Right renal pelvis (tissue), 4 donors: Measurements from ENCODE around the gene NCDN. TPM values are rescaled to one million over a fixed set of nuclear protein-coding genes. Genes with fewer than 3 reads are reported as not detected.
A peak's percentile ranks its signal among the peaks of the same experiment; 100 is the strongest.

Experiments
- DNase-seq, 4 donors: peaks; one replicate each; pipeline ENCODE4 v3.0.0-alpha.2; 2013; ENCODE audit warnings: low read depth in 4 of 4, low spot score in 3 of 4, missing footprints in 1 of 4
- polyA plus RNA-seq, 4 donors: library from polyadenylated mRNA; unstranded; fragments of 120-200 nt; gene quantifications; one replicate each; pipeline ENCODE4 v1.2.1, GENCODE V29; 2013; ENCODE audit not compliant: insufficient read length in 4 of 4

NCDN gene
- polyA plus RNA-seq, 4 donors = 15.7 to 21.6 (median 17.5) TPM

DNA sequence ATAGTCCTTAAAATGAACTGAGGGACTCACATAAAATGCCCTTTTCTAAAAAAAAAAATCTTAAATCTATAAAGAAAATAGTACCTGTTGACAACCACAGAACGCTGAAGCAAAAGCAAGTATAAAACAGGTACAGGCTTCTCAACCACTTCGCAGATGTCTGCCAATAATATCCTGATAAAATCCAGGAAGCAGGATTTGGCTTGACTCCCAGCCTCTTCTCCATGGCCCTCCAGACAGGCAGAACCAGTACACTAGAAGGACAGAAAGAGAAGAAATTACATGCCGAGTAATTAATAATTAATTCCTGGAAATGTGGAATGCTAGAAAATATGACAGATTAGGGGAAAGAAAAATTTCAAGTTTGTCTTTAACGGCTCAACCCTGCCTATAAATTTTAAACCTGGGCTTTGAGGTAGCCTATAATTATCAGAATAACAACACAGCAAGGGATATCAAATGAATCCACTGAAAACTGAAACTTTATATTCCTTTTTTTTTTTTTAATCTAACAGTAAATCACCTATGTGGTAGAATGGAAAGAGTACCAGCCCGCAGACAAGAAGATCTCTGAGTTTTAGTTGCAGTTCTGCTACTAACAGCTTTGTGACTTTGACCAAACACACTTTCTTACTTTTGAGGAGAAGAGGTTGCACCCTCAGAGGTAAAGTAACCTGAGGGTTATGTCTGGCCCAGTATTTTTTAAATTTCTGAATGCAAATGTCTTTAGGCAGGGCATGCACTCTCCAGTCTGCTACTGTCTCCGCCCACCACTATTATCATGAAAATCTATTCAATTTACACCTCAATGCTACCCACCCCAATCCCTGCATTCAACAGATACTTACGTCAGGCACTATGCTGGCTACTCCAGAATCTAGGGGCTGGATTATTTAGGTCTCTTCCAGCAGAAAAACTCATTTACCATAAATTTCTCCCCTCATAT lies 3.1 kb upstream of the NCDN start:
- DNase-seq = no peak

DNA sequence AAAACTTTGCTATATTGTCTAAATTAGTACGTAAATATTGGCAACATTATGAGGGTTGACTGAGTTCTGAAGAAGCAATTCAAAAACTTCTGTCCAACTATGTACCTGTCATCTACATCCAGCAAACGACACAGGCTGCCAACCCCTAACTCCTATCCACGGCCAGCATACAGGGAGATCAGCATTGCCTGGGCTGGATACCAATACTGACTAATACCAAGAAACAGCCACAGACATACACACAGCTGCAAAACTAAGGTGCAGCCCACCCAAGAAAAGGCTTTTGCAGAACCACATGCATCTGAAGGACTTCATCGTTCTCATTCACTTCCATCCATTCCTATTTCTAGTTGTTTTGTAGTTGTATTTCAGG lies 2.4 kb upstream of the NCDN start:
- DNase-seq = no peak

DNA sequence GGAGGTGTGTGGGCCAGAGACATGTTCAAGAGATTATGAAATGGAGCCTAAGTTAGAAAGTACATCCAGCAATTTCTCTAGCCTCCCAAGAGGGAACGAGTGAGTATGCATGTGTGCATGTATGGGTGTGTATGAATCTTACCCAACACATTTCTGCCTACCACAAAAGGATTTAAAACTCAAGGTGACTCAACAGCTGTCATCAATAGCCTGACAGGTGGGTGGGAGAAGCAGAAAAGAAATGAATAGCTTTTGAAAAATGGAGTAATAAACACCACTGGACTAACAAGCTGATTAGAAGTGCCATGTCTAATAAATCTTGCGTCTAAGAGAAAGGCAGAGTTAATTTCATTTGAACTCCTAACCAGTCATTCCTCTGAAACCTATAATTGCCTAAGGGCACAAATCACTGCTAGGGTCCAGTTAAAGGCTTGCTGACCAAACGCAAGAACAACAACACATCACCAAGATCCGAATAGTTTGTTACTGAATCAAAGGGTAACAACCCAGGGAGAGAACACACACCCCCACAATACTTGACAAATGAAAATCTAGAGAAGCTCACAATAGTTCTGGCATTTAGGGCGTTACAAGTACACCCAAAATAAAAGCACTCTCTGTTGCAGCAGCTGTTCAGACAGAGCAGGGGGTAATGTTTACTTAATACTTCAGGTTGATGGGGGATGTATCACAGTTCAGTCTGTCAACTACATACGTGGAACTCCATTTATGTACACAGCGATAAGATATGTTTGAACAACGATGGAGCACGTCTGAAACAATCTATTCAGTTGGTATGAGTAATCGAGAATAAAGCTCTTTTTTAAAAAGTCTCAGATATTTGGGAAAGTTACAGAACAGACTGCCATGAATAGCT lies 1.8 kb upstream of the NCDN start:
- DNase-seq = no peak

DNA sequence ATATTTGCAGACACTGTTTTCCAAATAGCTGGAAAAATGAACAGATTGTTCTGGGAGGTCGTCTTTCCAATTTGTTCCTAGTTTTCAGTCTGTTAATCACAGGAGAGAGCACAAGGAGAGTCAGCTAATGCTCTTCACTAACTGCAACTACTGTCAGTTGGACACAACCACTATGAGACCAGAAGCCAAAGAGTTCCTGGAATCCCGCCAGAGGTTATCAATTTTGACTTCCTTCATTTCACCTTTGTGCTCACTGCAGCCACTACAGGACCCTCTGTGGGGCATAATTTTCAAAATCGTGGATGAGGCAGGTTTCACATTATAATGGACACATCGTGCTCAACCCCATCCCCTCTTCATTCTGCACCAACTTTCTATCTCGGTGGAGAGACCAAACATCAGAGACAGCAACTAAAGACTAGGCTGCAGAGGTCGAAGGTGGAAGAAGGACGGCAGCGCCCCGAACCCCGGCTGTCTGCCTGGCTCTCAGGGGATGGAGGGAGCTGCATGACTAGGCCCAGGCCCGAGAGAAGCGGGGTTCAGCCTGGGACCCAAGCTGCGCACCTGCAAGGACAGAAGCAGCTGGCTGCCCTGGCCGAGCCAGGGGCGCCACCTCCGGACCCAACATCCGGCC lies 998 bp upstream of the NCDN start:
- no peak for DNase-seq

DNA sequence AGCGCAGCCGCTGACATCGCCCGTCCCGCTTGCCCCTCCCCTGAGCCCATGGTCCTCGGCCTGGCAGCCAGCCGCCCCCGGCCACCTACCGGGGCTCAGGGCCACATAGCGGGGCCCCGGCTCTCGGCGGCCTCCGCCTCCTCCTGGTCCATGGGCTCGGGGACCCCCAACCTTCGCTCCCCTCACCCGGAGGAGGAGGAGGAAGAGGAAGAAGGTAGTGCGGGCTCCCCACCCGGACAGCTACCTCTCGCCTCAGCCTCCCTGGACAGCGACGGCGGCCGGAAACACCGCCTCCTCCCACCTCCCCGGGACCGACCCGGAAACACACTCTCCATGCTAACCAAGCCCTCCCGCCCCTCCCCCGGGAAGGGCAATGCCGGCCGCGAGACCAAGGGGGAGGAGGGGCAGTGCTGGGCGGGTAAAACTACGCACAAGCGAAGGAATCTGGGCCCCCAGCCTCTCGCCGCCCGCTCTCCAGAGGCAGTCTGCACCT lies 435 bp upstream of the NCDN start, which contains the start of gene KIAA0319L:
Gene KIAA0319L (minus strand): TSS at position 286 of the 493 bp plus-strand sequence. CDS start 2,912 bp downstream, outside the sequence.
- peak in 2 of 4 donors; percentile 81 to 99 for DNase-seq

DNA sequence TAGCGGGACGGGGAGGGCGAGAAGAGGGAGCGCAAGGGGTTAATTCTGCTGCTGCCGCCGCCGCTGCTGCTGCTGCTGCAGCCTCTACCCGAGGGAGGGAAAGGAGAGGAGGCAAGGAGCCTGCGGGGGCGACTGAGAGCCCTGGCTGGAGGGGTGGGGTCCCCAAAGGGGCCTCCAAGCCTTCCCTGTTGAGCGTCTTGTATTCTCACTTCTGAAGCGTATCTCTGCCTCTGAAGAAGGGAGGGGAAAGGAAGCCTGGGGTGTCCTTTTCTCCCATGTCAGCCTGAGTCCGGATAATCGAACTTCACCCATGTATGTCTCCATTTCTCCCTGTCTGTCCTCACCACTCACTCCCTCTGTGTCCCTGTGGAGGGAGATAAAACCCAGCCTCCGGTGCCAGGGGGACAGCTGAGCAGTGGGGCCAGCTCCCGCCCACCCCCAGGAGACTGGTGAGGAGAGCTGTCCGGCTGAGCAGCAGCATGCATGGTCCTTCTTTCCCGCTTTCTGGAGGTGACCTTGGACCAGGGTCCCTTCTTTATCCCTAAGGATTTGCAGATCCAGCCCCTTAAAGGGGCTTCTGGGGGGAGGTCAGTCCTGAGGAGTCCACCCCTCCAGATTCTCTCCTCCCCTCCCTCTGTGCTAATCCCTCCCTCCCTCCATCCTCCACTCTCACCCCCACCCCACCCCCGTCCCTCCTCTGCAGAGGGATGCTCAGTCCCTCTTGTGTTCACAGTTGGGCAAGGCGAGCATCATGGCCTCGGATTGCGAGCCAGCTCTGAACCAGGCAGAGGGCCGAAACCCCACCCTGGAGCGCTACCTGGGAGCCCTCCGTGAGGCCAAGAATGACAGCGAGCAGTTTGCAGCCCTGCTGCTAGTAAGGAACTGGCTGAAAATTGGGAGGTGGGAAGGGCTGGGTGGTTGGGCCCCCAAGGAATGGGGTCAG lies 1.0 kb downstream of the NCDN start:
- no peak for DNase-seq

DNA sequence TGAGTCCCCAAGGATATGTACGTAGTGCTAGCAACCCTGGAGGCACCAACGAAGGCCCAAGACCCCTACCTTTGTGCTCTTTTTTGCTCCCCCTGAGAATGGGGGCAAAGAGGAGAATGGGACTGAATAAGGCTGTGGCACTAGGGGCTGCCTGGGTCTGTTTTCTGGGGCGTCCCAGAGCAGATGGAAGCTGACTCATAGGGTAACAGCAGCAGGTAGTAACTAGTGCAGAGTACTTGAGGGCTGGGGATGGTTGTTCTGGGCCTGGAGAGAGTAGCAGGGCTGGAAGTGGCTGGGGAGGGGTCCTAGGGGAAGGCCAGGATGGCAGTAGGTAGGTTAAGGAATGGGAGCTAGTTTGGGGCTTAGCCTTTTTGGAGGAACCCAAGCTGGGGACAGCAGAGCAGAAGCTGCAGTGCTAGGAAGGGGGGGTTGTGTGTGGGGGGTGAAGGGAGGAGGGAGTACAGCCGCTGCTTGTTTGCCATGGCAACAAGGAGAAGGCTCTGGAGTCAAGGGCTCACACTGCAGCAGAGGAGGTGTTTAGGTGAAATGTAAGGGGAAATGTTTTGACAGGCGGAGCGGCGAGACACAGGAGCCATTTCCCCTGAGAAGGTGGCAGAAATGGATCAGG lies 1.8 kb downstream of the NCDN start:
- no peak for DNase-seq

DNA sequence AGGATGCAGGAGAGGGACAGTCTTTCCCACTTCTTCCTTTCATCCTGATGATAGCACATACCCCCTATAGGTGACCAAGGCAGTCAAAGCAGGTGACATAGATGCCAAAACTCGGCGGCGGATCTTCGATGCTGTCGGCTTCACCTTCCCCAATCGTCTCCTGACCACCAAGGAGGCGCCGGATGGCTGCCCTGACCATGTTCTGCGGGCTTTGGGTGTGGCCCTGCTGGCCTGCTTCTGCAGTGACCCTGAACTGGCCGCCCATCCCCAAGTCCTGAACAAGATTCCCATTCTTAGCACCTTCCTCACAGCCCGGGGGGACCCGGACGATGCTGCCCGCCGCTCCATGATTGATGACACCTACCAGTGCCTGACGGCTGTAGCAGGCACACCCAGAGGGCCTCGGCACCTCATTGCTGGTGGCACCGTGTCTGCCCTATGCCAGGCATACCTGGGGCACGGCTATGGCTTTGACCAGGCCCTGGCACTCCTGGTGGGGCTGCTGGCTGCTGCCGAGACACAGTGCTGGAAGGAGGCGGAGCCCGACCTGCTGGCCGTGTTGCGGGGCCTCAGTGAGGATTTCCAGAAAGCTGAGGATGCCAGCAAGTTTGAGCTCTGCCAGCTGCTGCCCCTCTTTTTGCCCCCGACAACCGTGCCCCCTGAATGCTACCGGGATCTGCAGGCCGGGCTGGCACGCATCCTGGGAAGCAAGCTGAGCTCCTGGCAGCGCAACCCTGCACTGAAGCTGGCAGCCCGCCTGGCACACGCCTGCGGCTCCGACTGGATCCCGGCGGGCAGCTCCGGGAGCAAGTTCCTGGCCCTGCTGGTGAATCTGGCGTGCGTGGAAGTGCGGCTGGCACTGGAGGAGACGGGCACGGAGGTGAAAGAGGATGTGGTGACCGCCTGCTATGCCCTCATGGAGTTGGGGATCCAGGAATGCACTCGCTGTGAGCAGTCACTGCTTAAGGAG lies 2.9 kb downstream of the NCDN start:
- no peak for DNase-seq

DNA sequence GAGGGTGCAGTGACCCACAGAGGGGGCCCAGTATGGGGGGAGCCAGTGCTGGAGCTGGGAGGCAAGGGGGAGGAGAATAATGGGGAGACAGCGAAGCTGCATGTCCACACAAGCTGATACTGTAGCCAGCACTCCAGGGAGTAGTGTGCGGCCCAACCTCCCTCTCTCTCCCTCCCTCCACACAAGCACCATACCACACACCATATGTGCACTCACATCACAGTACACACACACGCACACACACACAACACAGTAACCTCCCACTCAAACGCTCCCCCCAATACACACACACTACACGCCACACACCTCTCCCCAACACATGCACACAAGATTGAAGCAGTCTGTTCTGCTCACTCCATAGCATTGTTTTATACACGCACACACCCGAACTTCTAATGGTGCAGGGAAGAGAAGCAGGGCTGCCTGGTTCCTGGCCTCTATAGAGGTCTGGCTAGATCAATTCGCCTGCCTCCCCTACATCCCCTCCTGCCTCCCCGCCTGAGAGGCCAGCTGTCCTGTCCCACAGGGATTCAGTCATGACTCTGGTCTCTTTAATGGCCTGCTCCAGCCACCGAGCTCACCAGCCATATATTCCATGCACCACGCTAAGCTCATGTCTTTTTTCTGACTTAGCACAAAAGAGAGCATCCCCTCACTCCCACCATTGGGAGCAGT lies 3.8 kb downstream of the NCDN start:
- DNase-seq = no peak

DNA sequence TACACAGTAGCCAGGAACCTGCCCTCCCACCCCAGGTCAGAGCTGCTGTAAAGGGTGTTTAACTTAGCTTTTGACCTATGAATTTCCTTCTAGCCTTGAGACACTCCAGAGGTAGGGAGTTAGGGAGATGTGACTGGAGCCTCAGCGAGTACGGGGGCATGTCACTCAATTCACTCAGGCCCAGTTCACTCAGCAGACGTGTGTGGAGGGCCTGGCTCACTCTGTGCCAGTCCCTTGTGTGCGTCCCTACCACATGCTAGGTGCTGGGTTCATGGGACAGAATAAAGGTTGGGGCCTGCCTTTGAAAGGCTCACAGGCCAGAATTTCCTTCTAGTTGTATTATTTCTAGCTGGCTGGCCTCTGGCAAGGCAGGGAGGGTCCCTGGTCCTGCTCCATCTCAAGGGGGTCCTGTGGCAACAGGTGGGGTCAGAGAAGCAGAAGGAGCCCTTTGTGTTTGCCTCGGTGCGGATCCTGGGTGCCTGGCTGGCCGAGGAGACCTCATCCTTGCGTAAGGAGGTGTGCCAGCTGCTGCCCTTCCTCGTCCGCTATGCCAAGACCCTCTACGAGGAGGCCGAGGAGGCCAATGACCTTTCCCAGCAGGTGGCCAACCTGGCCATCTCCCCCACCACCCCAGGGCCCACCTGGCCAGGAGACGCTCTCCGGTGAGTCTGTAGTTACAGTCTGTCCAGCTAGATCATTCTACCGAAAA lies 4.5 kb downstream of the NCDN start:
- DNase-seq = no peak

DNA sequence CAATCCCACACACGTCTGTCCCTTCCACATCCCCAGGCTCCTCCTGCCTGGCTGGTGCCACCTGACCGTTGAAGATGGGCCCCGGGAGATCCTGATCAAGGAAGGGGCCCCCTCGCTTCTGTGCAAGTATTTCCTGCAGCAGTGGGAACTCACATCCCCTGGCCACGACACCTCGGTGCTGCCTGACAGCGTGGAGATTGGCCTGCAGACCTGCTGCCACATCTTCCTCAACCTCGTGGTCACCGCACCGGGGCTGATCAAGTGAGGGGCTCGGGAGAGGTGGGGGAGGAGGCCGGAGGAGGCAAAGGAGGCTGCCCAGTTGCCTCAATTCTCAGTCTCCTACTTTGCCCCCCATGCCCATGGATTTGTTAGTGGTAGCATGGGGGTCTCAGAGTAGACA lies 5.6 kb downstream of the NCDN start:
- DNase-seq = no peak

DNA sequence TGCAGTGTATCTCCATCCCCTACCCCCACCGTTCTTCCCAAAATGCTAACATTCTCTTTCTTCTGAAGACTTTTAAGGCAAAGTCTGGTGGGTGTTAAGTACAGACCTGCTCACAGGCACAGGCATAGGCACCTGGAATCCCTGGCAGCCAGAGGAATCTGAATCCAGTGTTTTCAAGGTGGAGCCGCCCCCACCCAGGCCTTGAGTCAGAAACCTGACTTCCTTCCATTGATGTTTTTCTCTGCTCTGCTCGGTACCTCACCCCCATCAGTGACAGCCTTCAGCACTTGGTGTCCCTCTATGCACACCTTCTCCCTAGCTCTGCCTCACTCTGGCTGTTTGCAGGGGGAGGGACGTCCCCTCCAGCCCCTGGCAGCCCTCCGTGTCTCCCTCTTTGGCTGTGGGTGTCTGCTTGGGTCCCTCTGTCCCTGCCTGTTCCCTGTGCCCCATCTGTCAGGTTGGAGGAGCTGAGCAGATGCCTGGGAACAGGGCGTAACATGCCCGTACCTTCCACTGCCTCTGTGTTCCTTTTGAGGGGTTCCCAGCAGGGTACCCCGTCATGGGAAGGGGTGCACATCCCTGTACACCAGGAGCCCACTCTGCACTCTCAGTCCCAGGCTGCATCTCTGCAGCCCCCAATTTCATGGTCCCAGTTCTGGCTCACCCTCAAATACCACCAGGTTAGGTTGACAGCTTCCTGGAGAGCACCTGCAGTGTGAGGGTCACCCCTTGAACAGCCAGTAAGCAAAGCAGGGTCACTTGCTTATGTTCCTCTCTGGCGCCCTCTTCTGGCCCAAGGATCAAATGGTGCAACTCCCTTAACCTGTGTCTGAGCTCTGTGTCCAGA lies 6.7 kb downstream of the NCDN start:
- DNase-seq = peak in 2 of 4 donors; percentile 60 to 63

DNA sequence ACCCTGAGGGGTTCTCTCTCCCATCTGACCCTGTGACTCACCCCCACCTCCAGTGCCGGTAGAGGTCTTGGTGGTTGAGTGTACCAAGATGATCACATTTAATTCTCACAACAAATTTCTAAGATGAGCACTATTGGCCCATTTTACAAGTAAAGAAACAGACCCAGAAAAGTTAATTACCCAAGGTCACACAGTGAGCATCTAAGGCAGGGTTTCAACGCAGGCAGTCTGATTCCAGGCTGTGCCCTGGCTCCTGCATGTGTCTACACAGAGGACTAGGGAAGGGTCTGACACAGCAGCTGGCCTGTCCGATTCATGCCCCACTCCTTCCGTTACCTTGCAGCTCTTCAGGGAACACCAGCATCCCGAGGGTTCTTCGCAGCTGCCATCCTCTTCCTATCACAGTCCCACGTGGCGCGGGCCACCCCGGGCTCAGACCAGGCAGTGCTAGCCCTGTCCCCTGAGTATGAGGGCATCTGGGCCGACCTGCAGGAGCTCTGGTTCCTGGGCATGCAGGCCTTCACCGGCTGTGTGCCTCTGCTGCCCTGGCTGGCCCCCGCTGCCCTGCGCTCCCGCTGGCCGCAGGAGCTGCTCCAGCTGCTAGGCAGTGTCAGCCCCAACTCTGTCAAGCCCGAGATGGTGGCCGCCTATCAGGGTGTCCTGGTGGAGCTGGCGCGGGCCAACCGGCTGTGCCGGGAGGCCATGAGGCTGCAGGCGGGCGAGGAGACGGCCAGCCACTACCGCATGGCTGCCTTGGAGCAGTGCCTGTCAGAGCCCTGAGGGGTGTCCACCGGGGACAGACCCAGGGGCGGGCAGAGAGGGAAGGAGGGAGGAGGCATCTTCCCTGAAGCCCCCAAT lies 7.5 kb downstream of the NCDN start:
- DNase-seq = no peak

DNA sequence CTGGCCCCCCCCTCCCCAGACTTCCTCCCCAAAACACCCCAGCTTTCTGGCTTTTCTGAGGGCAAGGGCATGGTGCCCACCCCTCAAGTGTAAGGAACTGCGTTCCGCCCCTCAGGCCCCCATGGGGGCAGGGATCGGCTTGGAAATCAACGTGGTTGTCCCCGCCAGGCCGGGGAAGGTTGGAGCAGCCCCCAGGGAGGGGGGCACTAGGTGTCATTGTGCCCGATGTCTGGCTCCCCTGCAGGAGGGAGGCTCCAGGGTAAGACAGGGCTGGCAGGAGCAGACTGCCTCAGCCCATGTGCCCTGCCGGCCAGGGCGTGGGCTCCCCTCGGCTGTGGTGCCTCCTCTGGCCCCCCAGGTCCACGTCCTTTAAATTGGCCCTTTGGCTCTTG lies 8.1 kb downstream of the NCDN start:
- no peak for DNase-seq

DNA sequence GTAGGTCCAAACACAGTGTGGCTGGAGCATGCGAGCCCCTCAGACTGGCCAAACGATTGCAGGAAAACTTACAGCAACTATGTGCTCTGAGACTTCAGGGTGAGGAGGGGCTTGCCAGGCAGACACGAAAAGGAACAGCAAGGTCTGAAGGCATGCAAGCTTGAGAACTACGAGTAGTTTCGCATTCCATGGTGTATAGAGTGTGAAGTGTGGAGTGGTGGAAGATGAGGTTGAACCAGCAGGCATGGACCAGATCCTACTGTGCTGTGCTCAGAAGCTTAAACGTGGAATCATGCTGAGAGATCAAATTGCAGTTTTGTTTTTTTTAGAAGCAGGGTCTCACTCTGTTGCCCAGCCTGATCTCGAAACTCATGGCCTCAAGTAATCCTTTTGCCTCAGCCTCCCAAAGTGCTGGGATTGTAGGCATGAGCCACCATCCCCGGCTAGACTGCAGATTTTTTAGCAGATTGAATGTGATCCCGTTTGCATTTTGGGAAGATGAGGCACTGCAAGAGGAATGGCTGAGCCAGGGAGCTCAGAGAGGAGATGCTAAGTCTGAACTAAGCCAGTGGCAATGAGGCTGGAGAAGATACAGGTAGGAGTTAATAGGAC lies 10.5 kb downstream of the NCDN start:
- no peak for DNase-seq
